Measurements from ENCODE around the gene HMGCLL1.

HMGCLL1 gene

GRCh38 chr6:55578537-55579363 lies at the start of gene HMGCLL1:
TSS of gene HMGCLL1 (minus strand) at chr6:55579192. CDS start at chr6:55579055, 137 bp downstream.
- DNase-seq (ENCODE audit: low spot score), result no peak

GRCh38 chr6:55621993-55622392 lies 43.0 kb upstream of the HMGCLL1 start:
- no peak for DNase-seq (ENCODE audit: low spot score)

- DNase-seq (ENCODE audit: low spot score), result no peak
Observed at GRCh38 chr6:55621244-55621643, 42.3 kb upstream of the HMGCLL1 start.

GRCh38 chr6:55617272-55617671 lies 38.3 kb upstream of the HMGCLL1 start:
- DNase-seq (ENCODE audit: low spot score), result no peak

- no peak for DNase-seq (ENCODE audit: low spot score)
Observed at GRCh38 chr6:55604021-55604420, 25.0 kb upstream of the HMGCLL1 start.

- DNase-seq (ENCODE audit: low spot score), result no peak
Observed at GRCh38 chr6:55601120-55601519, 22.1 kb upstream of the HMGCLL1 start.

GRCh38 chr6:55594442-55594841 lies 15.4 kb upstream of the HMGCLL1 start:
- DNase-seq (ENCODE audit: low spot score), result no peak

GRCh38 chr6:55584654-55585354 lies 5.8 kb upstream of the HMGCLL1 start:
- no peak for DNase-seq (ENCODE audit: low spot score)

- DNase-seq (ENCODE audit: low spot score), result no peak
Observed at GRCh38 chr6:55576811-55577210, 2.2 kb downstream of the HMGCLL1 start.

- no peak for DNase-seq (ENCODE audit: low spot score)
Observed at GRCh38 chr6:55574556-55574955, 4.4 kb downstream of the HMGCLL1 start.

GRCh38 chr6:55569638-55570037 lies 9.4 kb downstream of the HMGCLL1 start:
- DNase-seq (ENCODE audit: low spot score), result no peak

- DNase-seq (ENCODE audit: low spot score), result no peak
Observed at GRCh38 chr6:55568808-55569439, 10.1 kb downstream of the HMGCLL1 start.

GRCh38 chr6:55567558-55567957 lies 11.4 kb downstream of the HMGCLL1 start:
- no peak for DNase-seq (ENCODE audit: low spot score)

GRCh38 chr6:55566036-55566710 lies 12.8 kb downstream of the HMGCLL1 start:
- DNase-seq (ENCODE audit: low spot score), result no peak

GRCh38 chr6:55562318-55562717 lies 16.7 kb downstream of the HMGCLL1 start:
- DNase-seq (ENCODE audit: low spot score), result no peak

- no peak for DNase-seq (ENCODE audit: low spot score)
Observed at GRCh38 chr6:55560290-55560885, 18.6 kb downstream of the HMGCLL1 start.

- DNase-seq (ENCODE audit: low spot score), result no peak
Observed at GRCh38 chr6:55557146-55557545, 21.8 kb downstream of the HMGCLL1 start.

GRCh38 chr6:55545791-55546190 lies 33.2 kb downstream of the HMGCLL1 start:
- no peak for DNase-seq (ENCODE audit: low spot score)

GRCh38 chr6:55543633-55544309 lies 35.2 kb downstream of the HMGCLL1 start:
- DNase-seq (ENCODE audit: low spot score), result no peak

GRCh38 chr6:55541024-55541423 lies 38.0 kb downstream of the HMGCLL1 start:
- no peak for DNase-seq (ENCODE audit: low spot score)

- no peak for DNase-seq (ENCODE audit: low spot score)
Observed at GRCh38 chr6:55536391-55536956, 42.5 kb downstream of the HMGCLL1 start.

All from HuH-7 (cell line).